GM18909 (cell line): ENCODE results near the gene SAMD11.

Experiments used
- ATAC-seq: cut with Tn5 transposase; IDR thresholded peaks from one replicate; pipeline ENCODE4 v1.9.1; 2021; ENCODE audit warnings: mild to moderate bottlenecking; ENCODE audit not compliant: unreplicated experiment, poor library complexity

The SAMD11 gene

DNA sequence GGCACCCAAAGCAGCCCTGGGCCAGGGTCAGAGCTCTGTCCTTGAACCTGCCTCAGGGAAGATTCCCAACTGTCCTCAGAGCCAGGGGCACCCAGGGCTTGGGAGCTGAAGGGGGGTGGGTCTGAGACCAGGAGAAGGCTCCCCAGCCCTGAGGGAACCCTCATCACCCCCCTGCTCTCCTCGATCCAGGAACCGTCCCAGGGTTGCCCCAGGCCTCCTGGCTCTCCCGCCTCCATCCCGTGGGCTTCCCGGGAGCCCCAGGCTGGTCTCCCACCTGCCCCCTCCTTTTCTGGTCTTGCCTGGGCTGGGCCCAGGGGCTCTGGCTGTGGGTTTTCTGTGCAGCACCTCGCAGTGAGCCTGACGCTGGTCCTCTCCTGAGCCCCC lies 6.7 kb upstream of the SAMD11 start:
- ATAC-seq: no peak

DNA sequence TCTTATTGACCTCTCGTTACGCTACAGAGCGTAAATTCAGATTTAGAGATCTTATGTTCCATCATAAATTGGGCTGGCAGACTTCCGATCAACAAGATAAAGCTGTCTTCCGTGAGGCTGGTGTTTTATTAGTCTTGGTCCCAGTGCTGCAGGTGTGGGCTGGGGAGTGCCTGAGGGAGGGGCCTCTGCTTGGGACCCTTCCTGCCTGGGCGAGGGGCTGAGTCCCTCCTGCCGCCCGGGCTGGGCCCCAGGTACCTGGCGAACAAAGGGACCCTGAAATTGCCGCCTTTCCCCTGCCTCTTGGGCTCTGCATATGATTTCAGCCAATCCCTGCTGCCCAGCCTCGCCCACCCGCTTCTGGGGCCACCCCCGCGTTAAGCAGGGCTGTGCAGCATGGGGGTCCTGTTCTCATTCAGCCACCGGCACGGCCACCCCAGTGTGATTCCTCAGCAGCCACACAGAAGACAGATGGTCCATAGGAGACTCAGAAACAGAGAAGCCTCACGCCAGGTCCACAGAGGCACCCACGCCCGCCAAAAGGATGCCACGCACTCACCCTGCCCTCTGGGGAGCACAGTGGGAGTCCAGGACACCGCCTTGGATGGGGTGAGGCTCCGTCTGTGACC lies 6.1 kb upstream of the SAMD11 start:
- ATAC-seq: no peak

DNA sequence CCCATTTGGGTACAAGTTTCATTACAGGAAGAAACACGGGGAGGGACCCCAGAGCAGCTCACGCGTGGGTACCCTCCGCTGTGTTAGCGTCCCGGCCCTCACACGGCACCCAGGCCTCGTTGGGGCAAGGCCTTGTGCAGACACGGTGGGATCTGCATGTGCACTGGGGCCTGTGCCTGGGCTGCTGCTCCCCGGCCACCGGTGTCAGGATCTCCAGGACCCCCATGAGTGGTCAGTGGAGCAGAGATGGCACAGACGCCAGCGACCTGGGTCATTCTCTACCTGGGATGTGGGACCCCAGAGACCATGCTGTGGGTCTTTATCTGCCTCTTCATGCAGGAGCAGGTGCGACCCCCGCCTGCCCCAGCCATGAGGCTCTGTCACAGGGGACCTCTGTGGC lies 5.4 kb upstream of the SAMD11 start:
- ATAC-seq: no peak

DNA sequence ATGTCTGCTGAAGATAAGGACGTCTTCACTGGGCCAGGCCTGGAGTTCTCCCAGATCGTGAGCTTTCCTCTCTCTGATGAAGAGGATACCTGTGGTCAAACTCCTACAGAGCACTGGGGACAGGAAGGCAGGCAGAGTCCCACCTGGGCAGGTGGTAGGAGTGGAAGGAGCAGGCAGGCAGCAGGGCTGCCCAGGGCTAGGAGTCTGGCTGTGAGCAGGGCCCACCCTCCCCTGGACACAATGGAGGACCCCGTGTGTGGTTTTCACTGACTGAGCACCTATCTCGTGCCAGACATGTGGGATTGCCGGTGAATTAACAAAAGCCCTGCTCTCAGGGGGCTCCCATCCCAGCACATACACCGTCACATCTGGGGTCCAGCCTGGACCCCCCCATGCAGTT lies 4.9 kb upstream of the SAMD11 start:
- ATAC-seq: no peak

DNA sequence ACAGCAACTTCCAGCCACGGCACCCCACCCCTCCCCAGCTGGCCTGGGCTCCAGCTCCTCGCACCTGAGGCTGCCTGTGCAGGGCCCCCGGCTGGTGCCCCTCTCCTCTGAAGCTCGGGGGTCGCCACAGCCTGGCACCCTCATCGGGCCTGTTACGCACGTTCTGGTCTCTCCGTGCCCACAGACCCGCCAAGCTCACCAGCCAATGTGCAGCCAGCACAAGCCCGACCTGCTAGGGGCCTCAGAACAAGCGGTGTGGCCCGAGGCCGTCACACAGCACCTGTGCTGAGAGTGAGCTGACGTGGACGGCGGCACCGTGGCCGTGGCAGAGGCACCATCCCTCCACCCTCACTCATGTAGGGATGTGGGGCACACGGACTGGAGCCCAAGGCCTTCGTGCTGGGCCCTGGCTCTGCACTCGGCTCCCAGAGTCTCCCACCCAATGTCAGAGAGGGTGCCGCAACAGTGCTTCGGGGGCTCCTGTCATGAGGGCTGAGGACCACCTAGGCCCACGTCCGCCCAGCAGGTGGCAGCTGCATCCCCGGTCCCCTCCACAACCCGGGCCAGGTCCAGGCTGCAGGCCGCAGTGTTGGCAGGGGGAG lies 4.4 kb upstream of the SAMD11 start:
- no peak for ATAC-seq

DNA sequence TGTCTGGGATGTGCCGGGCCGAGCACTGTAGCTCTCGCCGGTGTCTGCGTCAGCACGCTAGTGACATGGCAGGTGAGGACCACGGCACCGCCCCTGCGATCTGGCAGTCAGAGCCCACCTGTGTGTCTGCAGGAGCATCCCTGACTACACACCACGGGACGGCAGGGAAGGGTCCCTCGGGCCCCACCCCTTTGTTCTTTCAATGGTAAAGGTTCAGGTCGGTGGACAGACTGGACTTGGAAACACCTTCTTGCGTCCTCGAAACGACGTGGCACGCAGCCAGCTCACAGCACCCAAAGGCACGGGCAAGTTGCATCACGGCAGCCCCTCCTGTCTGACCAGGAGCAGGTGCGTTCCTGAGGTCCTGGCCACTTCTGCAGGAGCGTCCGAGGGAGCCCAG lies 3.7 kb upstream of the SAMD11 start:
- ATAC-seq: no peak

DNA sequence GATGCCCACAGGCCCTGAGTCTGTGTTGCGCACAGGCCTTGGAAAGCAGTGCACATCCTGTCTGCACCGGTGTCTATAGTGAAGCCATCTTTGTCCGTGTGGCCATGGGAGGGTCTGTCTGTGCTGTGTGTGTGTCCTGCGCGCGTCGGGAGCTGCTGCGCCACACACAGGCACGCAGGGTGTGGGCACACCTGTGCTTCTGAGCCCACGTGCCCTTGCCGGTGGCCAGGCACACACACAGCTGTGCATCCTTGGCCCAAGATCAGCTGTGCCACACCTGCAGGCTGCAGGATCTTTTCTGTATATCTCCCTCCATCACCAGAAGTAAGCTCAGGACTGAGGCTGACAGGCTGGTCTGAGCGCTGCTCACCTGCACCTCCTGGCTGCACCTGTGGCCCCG lies 3.2 kb upstream of the SAMD11 start:
- no peak for ATAC-seq

DNA sequence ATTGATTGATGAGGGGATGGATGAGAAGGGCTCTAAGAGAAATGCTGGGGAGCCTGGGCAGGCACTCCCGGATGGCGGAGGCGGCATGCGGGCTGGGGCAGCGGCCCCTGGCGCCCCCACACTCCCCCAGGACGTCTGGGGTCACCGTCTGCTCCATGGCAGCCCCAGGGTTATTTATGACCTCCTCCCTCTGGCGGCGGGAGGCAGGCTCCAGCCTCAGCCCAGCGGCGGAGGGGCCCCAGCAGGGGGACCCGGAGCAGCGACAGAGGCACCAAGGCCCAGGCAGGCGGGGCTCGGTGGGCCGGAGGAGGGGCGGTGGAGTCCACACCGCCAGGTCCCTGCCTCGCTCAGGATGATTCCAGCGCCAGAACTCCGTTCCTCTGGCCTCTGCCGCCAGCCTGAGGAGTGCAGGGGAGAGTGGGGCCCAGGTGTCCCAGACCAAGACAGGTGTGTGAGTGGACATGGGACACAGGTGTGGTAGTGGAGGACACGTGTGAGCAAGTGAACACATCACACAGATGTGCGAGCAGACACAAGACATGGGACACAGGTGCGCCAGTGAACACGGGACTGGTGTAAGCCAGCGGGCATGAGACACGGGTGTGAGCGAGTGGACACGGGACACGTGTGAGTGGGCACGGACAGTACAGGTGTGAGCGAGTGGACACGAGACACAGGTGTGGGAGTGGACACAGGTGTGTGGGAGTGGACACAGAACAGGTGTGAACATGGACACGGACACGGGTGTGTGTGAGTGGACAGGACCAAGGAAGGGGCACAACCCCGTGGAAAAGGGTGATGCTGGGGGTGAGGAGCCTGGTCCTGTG lies 2.5 kb upstream of the SAMD11 start:
- no peak for ATAC-seq

DNA sequence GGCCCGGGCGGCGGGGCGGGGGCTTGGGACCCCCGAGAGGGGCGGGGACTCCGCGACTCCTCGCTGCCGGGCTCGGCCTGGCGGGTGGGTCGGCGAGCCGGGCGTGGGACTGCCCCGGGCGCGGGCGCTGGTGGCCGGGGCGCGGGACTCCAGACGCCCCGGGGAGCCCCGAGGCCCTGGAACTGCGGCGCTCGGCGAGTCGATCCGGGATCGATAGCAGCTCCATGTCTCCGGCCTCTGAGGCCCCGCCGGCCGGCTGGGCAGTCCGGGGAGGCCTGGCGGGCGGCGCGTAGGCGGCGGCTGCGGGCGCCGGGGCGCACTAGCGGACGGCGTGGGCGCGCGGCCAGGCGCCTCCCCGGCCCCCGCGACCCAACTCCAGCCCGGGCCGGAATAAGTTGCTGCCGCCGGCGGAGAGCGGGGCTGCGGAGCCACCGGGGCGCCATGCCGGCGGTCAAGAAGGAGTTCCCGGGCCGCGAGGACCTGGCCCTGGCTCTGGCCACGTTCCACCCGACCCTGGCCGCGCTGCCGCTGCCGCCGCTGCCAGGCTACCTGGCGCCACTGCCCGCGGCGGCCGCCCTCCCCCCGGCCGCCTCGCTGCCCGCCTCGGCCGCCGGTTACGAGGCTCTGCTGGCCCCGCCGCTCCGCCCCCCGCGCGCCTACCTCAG lies 400 bp downstream of the SAMD11 start:
- ATAC-seq: no peak

DNA sequence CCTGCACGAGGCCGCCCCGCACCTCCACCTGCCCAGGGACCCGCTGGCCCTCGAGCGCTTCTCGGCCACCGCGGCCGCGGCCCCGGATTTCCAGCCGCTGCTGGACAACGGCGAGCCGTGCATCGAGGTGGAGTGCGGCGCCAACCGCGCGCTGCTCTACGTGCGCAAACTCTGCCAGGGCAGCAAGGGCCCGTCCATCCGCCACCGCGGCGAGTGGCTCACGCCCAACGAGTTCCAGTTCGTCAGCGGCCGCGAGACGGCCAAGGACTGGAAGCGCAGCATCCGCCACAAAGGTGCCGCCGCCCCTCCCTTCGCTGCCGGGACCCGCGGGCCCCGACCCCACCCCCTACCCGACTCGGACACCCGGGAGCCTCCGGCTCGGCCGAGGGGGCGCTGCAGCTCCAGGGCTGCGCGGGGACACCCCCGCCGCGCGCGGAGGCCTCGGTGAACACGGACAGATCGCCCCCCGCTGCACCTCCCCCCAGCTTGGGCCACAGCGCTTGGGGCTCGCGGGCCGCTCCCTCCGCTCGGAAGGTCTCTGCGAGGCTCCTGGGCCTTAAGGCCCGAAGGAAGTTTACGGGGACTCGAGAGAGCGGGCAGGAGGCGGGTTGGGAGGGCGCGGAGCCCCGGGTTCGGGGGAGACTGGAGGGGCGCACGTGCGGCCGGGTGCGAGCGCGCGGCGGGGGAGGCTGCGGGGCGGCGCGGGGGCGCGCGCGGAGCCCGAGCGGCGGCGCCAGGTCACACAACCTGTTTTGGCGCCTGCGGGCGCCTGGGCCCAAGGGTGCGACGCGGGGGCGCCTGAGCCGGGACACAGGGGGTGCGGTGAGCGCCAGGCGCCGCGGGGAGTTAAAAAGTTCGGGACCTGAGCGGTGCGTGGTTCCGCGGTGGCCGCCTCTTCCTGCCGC lies 1.2 kb downstream of the SAMD11 start:
- ATAC-seq: no peak

DNA sequence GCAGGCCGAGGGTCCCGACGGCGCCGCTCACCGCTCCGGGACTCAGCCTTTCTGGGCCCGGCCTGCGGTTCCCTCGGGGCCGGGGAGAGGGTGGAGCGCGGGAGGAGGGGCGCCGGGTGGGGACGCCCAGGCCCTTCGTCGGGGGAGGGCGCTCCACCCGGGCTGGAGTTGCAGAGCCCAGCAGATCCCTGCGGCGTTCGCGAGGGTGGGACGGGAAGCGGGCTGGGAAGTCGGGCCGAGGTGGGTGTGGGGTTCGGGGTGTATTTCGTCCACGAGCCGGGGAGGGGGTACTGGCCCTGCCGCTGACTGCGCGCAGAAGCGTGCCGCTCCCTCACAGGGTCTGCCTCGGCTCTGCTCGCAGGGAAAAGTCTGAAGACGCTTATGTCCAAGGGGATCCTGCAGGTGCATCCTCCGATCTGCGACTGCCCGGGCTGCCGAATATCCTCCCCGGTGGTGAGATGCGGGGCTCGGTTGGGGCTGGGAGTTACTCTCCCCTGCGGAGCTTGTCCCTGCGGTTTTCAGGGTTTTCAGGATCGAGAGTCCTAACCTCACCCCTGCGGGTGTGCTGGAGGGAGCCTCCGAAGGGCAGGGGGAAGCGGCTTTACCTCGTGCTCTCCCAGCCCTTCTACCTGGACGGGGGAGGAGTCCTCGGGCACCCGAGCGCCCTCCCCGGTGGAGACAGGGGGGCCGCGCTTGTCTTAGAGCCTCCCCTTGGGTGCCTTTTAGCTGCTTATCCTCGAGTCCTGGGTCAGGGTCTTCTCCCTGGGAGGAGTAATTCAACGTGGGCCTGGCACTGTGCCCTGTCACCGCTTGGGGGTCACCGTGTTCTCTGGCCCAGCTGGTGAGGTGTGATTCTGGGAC lies 2.1 kb downstream of the SAMD11 start:
- ATAC-seq: no peak

DNA sequence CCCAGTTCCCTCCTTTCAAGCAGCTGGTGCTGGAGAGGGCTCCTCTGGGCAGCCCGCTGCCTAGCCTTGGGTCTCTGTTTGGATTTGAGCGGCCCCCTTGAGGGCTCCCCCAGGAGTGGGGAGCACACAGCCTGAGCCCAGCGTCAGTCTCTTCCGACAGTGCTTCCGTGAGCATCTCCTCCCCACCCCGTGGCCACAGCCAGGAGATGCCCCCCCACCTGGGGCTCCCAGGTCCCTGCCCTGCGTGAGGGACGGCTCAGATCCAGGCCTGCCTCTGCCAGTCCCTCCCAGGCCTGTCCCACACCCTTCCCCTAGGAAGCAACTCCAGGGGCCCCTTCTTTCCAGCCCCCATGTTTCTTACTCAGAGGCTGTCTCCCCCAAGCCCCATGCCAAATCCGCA lies 3.5 kb downstream of the SAMD11 start:
- ATAC-seq: no peak

DNA sequence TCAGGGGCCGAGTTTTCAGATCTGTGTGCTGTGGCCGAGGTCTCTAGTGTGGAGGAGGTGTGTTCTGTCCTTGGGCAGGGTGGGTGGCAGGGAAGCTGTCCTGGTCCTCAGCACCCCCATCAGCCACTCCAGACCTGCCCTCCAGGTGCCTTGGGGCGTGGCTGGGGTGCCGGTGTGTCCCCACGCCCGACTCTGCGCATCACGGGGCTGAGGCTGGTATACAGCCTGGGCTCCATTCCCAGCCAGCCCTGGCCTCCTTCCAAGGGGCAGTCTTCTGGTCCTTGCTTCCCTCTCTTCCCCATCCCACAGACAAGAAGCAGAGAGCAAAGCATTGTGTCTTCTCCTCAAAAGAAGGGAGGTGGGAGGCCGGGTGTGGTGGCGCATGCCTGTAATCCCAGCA lies 4.0 kb downstream of the SAMD11 start:
- no peak for ATAC-seq

DNA sequence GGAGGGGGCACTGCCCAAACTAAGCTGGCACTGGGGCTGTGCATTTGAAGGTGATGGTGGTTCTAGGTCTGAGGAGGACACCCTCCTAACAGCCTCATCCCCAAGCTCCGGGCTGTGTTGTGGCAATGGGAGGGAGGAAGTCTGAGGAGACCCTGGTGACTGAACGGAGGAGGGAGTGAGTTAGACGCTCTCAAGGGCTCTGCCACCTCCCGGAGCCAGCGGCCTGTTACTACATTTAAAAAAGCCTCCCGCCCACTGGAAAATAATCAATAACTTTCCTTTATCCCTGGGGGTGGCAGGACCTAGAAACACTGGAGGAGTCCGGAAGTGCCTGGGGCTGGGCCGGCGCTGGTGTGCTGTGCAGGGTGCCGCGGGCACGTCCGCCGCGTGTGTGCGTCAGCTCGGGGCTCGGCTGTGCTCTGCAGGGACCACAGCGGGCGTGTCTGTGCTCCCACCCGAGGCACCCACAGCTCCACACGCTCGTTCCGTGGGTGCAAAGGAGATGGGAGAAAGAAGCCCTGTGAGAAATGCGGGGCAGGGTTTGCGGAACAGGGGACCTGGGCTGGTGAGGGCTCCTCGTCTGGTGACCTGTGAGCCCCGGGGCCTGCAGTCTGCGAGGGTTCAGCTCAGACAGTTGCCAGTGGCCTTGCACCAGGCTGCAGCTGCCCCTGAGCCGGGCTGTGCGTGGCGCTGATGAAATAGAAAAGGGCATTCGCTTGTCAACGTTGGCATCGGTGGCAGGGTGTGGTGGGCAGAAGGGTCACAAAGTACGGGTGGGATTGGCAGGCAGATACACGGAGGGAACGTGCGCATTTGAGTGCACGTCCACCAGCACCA lies 5.3 kb downstream of the SAMD11 start:
- no peak for ATAC-seq

DNA sequence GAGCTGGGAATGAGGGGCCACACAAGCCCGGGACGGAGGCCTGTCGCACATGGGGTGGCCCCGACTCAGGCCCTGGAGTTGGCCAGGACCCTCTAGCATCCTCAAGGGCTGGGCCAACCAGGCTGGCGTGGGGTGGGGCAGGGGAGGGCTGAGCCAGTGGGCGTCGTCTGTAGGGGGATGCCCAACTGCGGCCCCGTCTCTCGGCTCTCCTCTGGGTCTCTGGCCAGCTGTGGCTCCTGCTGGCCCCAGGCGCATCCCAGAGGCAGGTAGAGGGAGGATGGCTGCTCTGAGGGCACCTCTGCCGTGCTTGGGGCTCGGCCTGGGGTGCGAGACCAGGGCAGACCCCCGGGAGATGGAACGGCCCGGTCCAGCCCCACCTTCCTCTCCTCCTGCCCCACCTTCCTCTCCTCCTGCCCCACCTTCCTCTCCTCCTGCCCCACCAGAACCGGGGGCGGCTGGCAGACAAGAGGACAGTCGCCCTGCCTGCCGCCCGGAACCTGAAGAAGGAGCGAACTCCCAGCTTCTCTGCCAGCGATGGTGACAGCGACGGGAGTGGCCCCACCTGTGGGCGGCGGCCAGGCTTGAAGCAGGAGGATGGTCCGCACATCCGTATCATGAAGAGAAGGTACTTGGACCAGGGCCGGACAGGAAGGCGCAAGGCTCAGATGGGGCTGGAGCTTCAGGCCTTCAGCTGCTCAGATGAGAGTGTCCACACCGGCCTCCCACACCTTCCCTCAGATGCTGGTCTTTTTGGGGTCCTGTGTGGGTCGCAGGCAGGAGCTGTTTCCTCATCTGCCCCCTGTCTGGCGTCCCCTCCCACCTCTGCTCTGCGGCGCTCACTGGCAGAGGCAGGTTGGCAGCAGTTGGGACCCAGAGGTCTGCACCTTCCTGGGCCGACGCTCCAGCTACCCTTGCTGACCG lies 6.2 kb downstream of the SAMD11 start:
- ATAC-seq: no peak

DNA sequence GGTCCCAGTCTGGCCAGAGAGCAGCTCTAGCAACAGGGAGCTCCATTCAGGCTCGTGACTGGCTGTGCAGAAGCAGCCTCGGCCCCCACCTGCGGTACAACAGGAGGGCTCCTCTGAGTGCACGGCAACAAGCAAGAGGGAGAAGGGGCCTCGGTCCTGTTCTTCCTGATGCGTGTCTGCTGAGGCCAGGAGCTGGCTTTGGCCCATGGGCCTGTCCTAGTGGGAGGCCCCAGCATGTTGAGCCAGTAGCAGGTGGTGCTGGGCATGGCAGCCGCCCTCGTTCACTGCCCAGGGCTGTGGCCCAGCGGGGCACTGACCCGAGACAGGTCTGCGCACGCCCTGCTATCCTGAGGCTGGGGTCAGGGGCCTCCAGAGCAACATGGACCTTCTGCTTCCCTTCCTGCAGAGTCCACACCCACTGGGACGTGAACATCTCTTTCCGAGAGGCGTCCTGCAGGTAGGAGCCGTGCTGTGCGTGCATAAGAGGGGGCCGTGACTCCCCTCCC lies 7.0 kb downstream of the SAMD11 start:
- ATAC-seq: no peak
